ENCODE results near the gene DVL1. TPM values are rescaled to one million over a fixed set of nuclear protein-coding genes. Genes with fewer than 3 reads are reported as not detected.

The DVL1 gene
- total RNA-seq, 1 experiment from 2014 or later = 71.0 TPM

- H3K4me2 ChIP-seq (ENCODE audit: insufficient read depth, insufficient read length, low read length) = no peak within 1 kb of the TSS
- Mint-ChIP-seq H3K4me3 (no peak within 1 kb of the TSS), H3K27ac (no peak within 1 kb of the TSS), H3K36me3 (ENCODE audit: insufficient read depth in 1 of 3, low read depth in 3 of 3) (peaks cover 0 to 2% (median 2%) of the 10 kb centered on the region in 3 experiments; a peak in 4 of 7 replicates), H3K4me1 (no peaks in the 10 kb centered on the region), H3K9me3 (no peaks in the 10 kb centered on the region), H3K27me3 (ENCODE audit: low read depth) (peaks cover 1% of the 10 kb centered on the region; the same call in 1 of the 2 replicates)
- H3K18ac ChIP-seq (ENCODE audit: insufficient read length, low read depth, low read length) = no peak within 1 kb of the TSS
- no peak within 1 kb of the TSS for H4K91ac ChIP-seq (ENCODE audit: insufficient read length, low read depth, low read length)
- H2BK5ac ChIP-seq (ENCODE audit: insufficient read length, low read length) = no peak within 1 kb of the TSS
- H2BK12ac ChIP-seq (ENCODE audit: insufficient read length, low read depth, low read length) = no peak within 1 kb of the TSS
- H2AFZ ChIP-seq (ENCODE audit: low read length) = no peak within 1 kb of the TSS
- no peaks in the 10 kb centered on the region for H3K27me3 ChIP-seq (ENCODE audit: insufficient read depth, low read length)
- no peak within 1 kb of the TSS for H4K5ac ChIP-seq (ENCODE audit: insufficient read length, low read depth, low read length)
- H2BK15ac ChIP-seq (ENCODE audit: low read depth, low read length) = no peak within 1 kb of the TSS
- no peak within 1 kb of the TSS for H2AK5ac ChIP-seq (ENCODE audit: insufficient read length, low read length)
- no peak within 1 kb of the TSS for H4K8ac ChIP-seq (replicated peaks; ENCODE audit: insufficient read length, low read depth, low read length)
- H3K9me3 ChIP-seq (ENCODE audit: control insufficient read depth, low read depth, low read length) = no peaks in the 10 kb centered on the region
- H3K56ac ChIP-seq (ENCODE audit: insufficient read length, low read depth, low read length) = no peak within 1 kb of the TSS
- no peak within 1 kb of the TSS for H3K4ac ChIP-seq (ENCODE audit: low read depth, low read length)
- no peak within 1 kb of the TSS for H2BK20ac ChIP-seq (ENCODE audit: low read depth, low read length, poor library complexity, severe bottlenecking)
- H4K20me1 ChIP-seq (ENCODE audit: control insufficient read depth, insufficient read depth, insufficient read length) = no peaks in the 10 kb centered on the region
- H3K23me2 ChIP-seq (ENCODE audit: insufficient read length, low read depth, low read length, poor library complexity, severe bottlenecking) = no peaks in the 10 kb centered on the region
- no peak within 1 kb of the TSS for H3T11ph ChIP-seq (ENCODE audit: low read length)
- no peak within 1 kb of the TSS for H2BK120ac ChIP-seq (ENCODE audit: low read depth, low read length, poor library complexity, severe bottlenecking)
- H3K14ac ChIP-seq (ENCODE audit: insufficient read depth, low read length) = no peak within 1 kb of the TSS; the same call in 1 of the 2 replicates
- no peak for DNase-seq
- no CpG with 5 or more reads among the region's 41 CpGs for WGBS (ENCODE audit: extremely low coverage, insufficient read length, low lambda C conversion rate)
- TF ChIP-seq CTCF (conservative IDR thresholded peaks at IDR 0.05) = no peak
- H3K79me1 ChIP-seq (ENCODE audit: insufficient read depth, low read depth, low read length, poor library complexity, severe bottlenecking) = no peaks in the 10 kb centered on the region
- no peaks in the 10 kb centered on the region for H3K79me2 ChIP-seq (ENCODE audit: insufficient read depth, low read length)
- no peaks in the 10 kb centered on the region for H3K4me1 ChIP-seq (ENCODE audit: insufficient read depth, low read length)
- H3K9ac ChIP-seq (ENCODE audit: extremely low read depth, insufficient read length, low read length) = no peak within 1 kb of the TSS
- no peak within 1 kb of the TSS for H3K27ac ChIP-seq (ENCODE audit: insufficient read length, low read depth, low read length)
- H3K23ac ChIP-seq (ENCODE audit: insufficient read length, low read depth, low read length) = no peak within 1 kb of the TSS
These were observed 17.9 kb downstream of the DVL1 start, which contains the start of gene TAS1R3 for GRCh38 chr1:1331068-1331965. Gene TAS1R3, plus strand, starts transcription at chr1:1331280. Its CDS starts 66 bp downstream, at chr1:1331346.
